K562 (cell line): ENCODE results near the gene ERVH48-1. TPM values are rescaled to one million over a fixed set of nuclear protein-coding genes. Genes with fewer than 3 reads are reported as not detected.

ENCODE experiments used
- ATF4 ChIP-seq: fragments of 450-650 bp; formaldehyde crosslinking; IDR thresholded peaks from 2 replicates; pipeline ENCODE4 v1.4.0; 2022; ENCODE audit warnings: mild to moderate bottlenecking, moderate library complexity
- BDP1 ChIP-seq: IDR thresholded peaks from 3 replicates; pipeline ENCODE4 v1.6.1; 2011; ENCODE audit not compliant: insufficient read length, insufficient read depth
- BMI1 ChIP-seq: fragments of 150-350 bp; IDR thresholded peaks from 2 replicates; pipeline ENCODE4 v1.6.1; 2014; ENCODE audit warnings: low read length
- BRCA1 ChIP-seq, 2 experiments: fragments of 450-650 bp in 1 of 2; sonication (generic) in 1 of 2; formaldehyde crosslinking in 1 of 2; IDR thresholded peaks; 2 replicates each; pipeline versions ENCODE4 v1.5.0 to v1.6.1; 2017 to 2020; ENCODE audit warnings: mild to moderate bottlenecking in 1 of 2, missing genetic modification reagents in 1 of 2
- CCAR2 ChIP-seq: fragments of 200-400 bp; formaldehyde crosslinking; IDR thresholded peaks from 2 replicates; pipeline ENCODE4 v1.6.1; 2017; ENCODE audit warnings: mild to moderate bottlenecking, low read depth, low read length
- CGGBP1 ChIP-seq: fragments of 250-450 bp; sonication (Bioruptor Pico); IDR thresholded peaks from 2 replicates; pipeline ENCODE4 v1.9.0; 2021; ENCODE audit warnings: mild to moderate bottlenecking
- ELF4 ChIP-seq: fragments of 450-650 bp; formaldehyde crosslinking; IDR thresholded peaks from 2 replicates; pipeline ENCODE4 v1.4.0; 2022; ENCODE audit warnings: missing genetic modification characterization
- EZH2 ChIP-seq: IDR thresholded peaks from 2 replicates; pipeline ENCODE4 v1.6.1; 2012; ENCODE audit warnings: low read depth, mild to moderate bottlenecking, inconsistent platforms, low read length, borderline replicate concordance
- HIVEP1 ChIP-seq: fragments of 250-450 bp; sonication (Bioruptor Pico); IDR thresholded peaks from 2 replicates; pipeline ENCODE4 v1.4.0; 2020; ENCODE audit warnings: mild to moderate bottlenecking
- HLTF ChIP-seq: fragments of 450-650 bp; IDR thresholded peaks from 2 replicates; pipeline ENCODE4 v1.6.1; 2016
- HOMEZ ChIP-seq: fragments of 250-450 bp; sonication (Bioruptor Pico); IDR thresholded peaks from 2 replicates; pipeline ENCODE4 v1.4.0; 2020; ENCODE audit warnings: mild to moderate bottlenecking, moderate library complexity
- KLF16 ChIP-seq: IDR thresholded peaks from 2 replicates; pipeline ENCODE4 v1.6.1; 2016; ENCODE audit warnings: antibody characterized with exemption
- L3MBTL2 ChIP-seq: fragments of 450-650 bp; IDR thresholded peaks from 2 replicates; pipeline ENCODE4 v1.6.1; 2016; ENCODE audit warnings: mild to moderate bottlenecking, moderate library complexity
- PHB2 ChIP-seq: fragments of 450-650 bp; IDR thresholded peaks from 2 replicates; pipeline ENCODE4 v1.6.1; 2017; ENCODE audit warnings: low read depth
- PKNOX1 ChIP-seq: fragments of 450-650 bp; IDR thresholded peaks from 2 replicates; pipeline ENCODE4 v1.6.1; 2016
- SNAPC5 ChIP-seq: fragments of 250-450 bp; sonication (Bioruptor Pico); IDR thresholded peaks from 2 replicates; pipeline ENCODE4 v1.8.0; 2021; ENCODE audit warnings: moderate library complexity, mild to moderate bottlenecking, inconsistent platforms
- TCFL5 ChIP-seq: fragments of 250-450 bp; sonication (Bioruptor Pico); conservative IDR thresholded peaks from 2 replicates; pipeline ENCODE4 v1.6.1; 2021; ENCODE audit warnings: mild to moderate bottlenecking, moderate library complexity, matching md5 sums
- USF1 ChIP-seq: sonication (generic); formaldehyde crosslinking; IDR thresholded peaks from 2 replicates; pipeline ENCODE4 v1.9.0; 2022; ENCODE audit warnings: mild to moderate bottlenecking, missing genetic modification reagents
- ZNF146 ChIP-seq: IDR thresholded peaks from one replicate; pipeline ENCODE4 v1.6.1; 2018; ENCODE audit warnings: missing compliant biosample characterization; ENCODE audit not compliant: unreplicated experiment
- ZNF592 ChIP-seq: fragments of 450-650 bp; IDR thresholded peaks from 2 replicates; pipeline ENCODE4 v1.6.1; 2017; ENCODE audit warnings: antibody characterized with exemption, mild to moderate bottlenecking
- polyA plus RNA-seq, 8 experiments: library from polyadenylated mRNA; depleted of rRNA in 4 of 8; stranded (reverse) in 5 of 8; unstranded in 3 of 8; fragments of >200 nt; fragmentation: Nextera tagmentation in 2 of 8; fragmentation: Illumina TruSeq in 1 of 8; extraction: Ambion mirVana in 2 of 8; extraction: Trizol in 1 of 8; gene quantifications; 2 replicates each; pipeline versions ENCODE4 v1.2.1 to v1.2.3, GENCODE V29; 2011 to 2014; ENCODE audit warnings: inconsistent platforms in 1 of 8, missing spikeins in 1 of 8
- total RNA-seq, 7 experiments: library from RNA; depleted of rRNA in 6 of 7; stranded (reverse); fragments of >200 nt in 6 of 7; fragmentation: Illumina TruSeq in 2 of 7; extraction: Trizol in 2 of 7; gene quantifications; 2 replicates each; pipeline versions ENCODE4 v1.2.1 to v1.2.3, GENCODE V29; 2011 to 2021; ENCODE audit warnings: low replicate concordance in 1 of 7

Gene ERVH48-1
- total and polyA plus RNA-seq, 9 of the 15 experiments (the other 6 are each of a cell fraction or from before 2014, with no cell fraction given) = 0.08 to 0.49 (median 0.16) TPM; not detected in 3

- TF ChIP-seq HIVEP1 (peak; percentile 84), USF1 (CRISPR knock-in tag) (no peak), SNAPC5 (CRISPR knock-in tag) (peak; percentile 40; the same call in 1 of the 2 replicates), L3MBTL2 (no peak), HLTF (no peak), CCAR2 (no peak), BRCA1 (IDR thresholded peaks at IDR 0.05) (no peak), BRCA1 (CRISPR knock-in tag; IDR thresholded peaks at IDR 0.05) (no peak), KLF16 (no peak), PHB2 (no peak), ATF4 (CRISPR knock-in tag) (peak; percentile 72), BDP1 (no peak), CGGBP1 (CRISPR knock-in tag) (no peak), HOMEZ (CRISPR knock-in tag) (peak; percentile 86; the same call in 1 of the 2 replicates), BMI1 (no peak), PKNOX1 (no peak), ZNF592 (peak; percentile 100), EZH2 (no peak), ELF4 (CRISPR knock-in tag) (no peak), ZNF146 (CRISPR knock-in tag) (no peak), TCFL5 (CRISPR knock-in tag) (peak; percentile 65; the same call in 1 of the 2 replicates)
These were observed 45.7 kb upstream of the ERVH48-1 start (continued) for GRCh38 chr21:42970946-42971653.
